GM19193 (cell line): ENCODE results near the gene PAFAH1B1.

Experiments
- POLR2A ChIP-seq: IDR thresholded peaks from 4 replicates; pipeline ENCODE4 v1.6.1; 2011; ENCODE audit not compliant: insufficient read depth, insufficient read length; ENCODE audit errors: extremely low read depth

Gene PAFAH1B1

DNA sequence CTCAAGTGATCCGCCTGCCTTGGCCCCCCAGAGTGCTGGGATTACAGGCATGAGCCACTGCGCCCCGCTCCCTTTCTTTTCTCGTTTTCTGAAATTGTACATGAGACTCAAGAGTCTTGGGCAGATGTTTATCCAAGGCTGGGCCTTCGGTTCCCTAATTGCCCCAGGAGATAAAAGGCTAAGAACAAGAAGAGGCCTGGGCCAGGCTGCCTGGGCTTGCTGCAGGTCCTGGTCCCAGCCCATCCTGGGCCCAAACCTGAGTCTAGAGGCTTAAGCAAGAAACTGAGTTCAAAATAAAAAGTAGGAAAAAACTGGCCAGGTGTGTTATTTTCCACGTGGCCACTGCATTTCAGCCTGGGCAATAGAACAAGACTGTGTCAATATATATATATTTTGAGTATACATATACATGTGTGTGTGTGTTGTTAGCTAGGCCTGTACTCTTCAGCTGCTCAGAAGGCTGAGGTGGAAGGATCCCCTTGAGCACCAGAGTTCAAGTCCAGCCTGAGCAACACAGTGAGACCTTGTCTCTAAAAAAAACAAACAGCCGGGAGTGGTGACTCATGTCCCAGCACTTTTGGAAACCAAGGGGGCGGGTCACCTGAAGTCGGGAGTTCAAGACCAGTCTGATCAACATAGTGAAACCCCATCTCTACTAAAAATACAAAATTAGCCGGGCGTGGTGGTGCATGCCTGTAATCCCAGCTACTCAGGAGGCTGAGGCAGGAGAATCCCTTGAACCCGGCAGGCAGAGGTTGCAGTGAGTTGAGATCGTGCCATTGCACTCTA, 124.9 kb downstream of the PAFAH1B1 start:
- no peak for TF ChIP-seq POLR2A

GRCh38 chr17:2719861-2720260, 126.4 kb downstream of the PAFAH1B1 start:
- TF ChIP-seq POLR2A: no peak

DNA sequence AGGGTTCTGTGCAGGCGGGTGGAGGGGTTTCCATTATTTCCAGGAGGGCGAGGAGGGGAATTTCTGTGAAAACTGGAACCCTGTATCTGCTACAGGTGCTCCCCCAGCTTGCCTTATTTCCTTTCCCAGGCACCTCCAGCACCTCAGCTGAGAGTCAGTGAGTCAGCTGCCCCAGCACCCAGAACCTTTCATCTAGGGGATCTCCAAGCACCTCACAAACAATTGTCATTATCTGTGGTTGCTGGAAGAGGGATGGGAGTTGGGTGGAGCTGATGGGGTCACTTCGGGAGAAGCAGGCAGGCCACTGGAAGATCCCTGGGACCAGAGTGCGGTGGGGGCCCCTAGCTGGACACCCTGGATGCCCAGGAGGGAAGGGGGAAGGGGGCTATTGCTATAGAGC, 128.1 kb downstream of the PAFAH1B1 start:
- no peak for TF ChIP-seq POLR2A

- no peak for TF ChIP-seq POLR2A
These were observed 129.2 kb downstream of the PAFAH1B1 start for GRCh38 chr17:2722611-2723010.

- TF ChIP-seq POLR2A: no peak
These were observed 130.1 kb downstream of the PAFAH1B1 start for GRCh38 chr17:2723505-2723996.

DNA sequence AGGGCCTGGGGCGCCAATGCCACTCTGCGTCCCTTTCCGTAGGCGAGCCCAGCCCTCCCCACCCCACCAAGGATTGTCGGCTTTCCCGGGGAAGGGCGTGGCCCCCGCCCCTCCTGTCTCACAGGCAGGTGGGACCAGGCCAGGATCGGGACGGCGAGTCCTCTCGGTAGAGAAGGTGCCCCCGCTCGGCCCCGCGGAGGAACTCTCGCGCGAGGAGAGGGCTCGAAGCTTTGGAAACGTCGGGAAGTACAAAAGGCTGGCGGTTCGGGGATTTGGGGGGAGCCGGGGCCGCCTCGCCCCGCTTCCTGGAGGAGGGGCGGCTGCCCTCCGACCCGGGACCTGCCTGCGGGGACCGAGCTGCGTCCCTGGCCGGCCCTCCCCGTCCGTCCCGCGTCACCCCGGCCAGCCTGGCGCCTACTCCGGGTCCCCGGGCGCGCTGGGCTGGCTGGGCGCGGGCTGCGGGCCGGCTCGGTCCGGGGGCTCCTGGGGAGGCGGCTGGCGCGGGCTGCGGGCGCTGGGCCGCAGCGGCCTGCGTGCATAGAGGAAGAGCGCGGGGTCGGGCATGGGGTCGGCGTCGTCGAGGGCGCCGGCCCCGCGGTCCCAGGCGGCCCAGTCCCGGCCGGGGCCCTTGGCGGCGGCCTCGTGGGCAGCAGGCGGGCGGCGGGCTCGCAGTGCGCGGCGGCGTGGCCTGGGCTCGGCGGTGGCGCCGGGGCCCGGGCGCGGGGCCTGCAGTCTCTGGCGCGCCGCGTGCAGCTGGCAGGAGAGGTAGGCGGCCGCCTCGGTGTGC, 130.7 kb downstream of the PAFAH1B1 start:
- TF ChIP-seq POLR2A: no peak

DNA sequence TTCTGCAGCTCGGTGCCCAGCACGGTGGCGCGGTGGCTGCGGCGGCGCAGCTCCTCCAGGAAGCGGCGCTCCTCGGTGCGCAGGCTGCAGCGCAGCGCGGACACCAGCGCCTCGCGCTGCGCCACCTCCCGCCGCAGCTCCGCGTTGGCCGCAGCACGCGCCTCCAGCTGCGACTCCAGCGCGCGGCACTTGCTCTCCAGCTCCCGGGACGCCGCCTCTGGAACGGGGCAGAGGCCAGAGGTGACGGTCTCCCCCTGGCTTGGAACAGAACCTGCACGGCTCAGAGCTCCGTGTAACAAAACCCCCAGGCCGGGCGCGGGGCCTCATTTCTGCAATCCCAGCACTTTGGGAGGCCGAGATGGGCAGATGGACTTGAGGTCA, 131.3 kb downstream of the PAFAH1B1 start:
- no peak for TF ChIP-seq POLR2A

- TF ChIP-seq POLR2A: no peak
These were observed 137.4 kb downstream of the PAFAH1B1 start for GRCh38 chr17:2730764-2731353.

DNA sequence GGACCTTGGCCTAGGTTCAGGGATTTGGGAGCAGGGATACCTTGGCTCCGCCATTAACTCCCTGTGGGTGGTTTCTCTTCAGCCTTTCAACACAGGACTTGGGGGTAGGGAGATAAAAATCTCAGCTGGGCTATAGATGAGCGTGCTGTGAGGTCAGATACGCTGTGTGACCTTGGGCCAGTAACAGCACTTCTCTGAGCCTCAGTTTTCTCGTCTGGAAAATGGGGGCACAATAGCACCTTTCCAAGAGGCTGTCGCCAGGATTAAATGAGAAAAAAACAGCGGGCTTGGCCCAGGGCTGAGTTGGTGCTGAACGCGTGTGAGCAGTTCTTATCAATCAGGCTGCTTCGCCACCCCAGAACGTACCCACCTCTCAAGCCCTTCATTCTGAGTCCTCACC, 138.4 kb downstream of the PAFAH1B1 start:
- TF ChIP-seq POLR2A: no peak

- TF ChIP-seq POLR2A: no peak
These were observed 141.5 kb downstream of the PAFAH1B1 start for GRCh38 chr17:2734939-2735338.
